ENCODE measurements around the gene KRT82. TPM values are rescaled to one million over a fixed set of nuclear protein-coding genes. Genes with fewer than 3 reads are reported as not detected.

Gene KRT82
- polyA plus RNA-seq, 2 of the 4 experiments (the other 2 are of a cell fraction) = not detected

DNA sequence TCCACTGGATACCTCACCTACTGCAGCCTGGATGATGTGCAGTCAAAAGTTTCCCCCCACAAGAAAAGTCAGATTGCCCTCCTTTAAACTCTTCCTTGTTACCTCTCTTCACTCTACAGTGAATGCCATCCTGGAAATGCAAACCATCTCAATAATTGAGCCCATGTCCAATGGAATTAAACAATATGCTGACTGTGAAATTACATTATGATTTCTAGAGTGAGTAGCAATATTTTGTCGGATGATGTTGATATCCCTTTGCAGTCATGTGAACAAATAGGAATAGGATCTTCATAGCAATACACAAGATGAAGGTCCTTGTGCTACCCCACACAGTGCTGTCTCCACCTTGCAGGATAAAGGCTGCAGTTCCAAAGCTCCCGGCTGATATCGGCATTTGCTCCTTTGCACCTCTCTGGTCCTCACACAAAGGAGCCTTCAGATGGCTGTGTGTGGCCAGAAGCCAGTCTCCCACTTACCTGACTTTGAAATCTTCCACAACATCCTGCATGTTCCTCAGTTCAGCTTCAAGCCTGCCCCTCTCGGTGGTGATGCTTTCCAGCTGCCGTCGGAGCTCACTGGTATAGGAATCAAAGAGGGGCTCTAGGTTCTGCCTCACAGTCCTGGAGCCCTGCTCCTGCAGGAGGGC, 26.5 kb upstream of the KRT82 start:
- Histone ChIP-seq H3K4me1 (no peaks in the 10 kb centered on the region), H3K4me2 (no peak overlapping the region), H3K4me3 (no peak overlapping the region), H3K27ac (no peak overlapping the region), H3K9me3 (no peaks in the 10 kb centered on the region)
- 83% methylated on average over 6 of the region's 6 CpGs for WGBS (ENCODE audit: missing lambda C conversion rate)
- DNase-seq (ENCODE audit: low read depth in 1 of 2, low spot score in 1 of 2) (no peak), FAIRE-seq (no peak), ATAC-seq (no peak)
- ChIA-PET CTCF (interaction anchor here (1.0 to 2.2 kb wide), 2 partner anchors 10 to 60 kb away, joined by 4 to 7 read pairs; no protein-coding TSS in a partner anchor), POLR2A (no interaction called here)
- TF ChIP-seq MAFK (IDR thresholded peaks at IDR 0.05; ENCODE audit: partially characterized antibody) (peak; percentile 68), NR3C1 (IDR thresholded peaks at IDR 0.05) (no peak)

DNA sequence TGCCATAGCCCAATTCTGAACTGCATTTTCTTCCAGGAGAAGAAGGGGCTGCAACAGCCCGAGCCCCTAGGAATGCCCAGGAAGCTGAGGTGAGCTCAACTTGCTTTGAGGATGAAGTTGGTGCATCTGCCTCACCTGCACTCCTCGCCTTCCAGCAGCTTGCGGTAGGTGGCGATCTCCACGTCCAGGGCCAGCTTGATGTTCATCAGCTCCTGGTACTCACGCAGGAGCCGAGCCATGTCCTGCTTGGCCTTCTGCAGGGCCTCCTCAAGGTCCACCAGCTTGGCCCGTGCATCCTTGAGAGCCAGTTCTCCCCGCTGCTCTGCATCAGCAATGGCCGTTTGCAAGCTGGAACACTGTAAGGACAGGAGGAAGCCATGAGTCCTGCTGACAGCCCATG, 22.0 kb upstream of the KRT82 start:
- no peaks in the 10 kb centered on the region for H3K9me3 ChIP-seq
- FAIRE-seq (no peak), ATAC-seq (peak in 1 of 2 experiments; percentile 45; a peak in 3 of 6 replicates), DNase-seq (ENCODE audit: low read depth in 1 of 2, low spot score in 1 of 2) (no peak)
- no peak overlapping the region for H3K4me3 ChIP-seq
- H3K4me2 ChIP-seq = no peak overlapping the region
- CTCF ChIA-PET = interaction anchor here (0.7 to 2.5 kb wide), 7 partner anchors 12 to 457 kb away, joined by 3 to 12 read pairs (median 4); no protein-coding TSS in a partner anchor
- TF ChIP-seq TFCP2L1 (CRISPR knock-in tag; IDR thresholded peaks at IDR 0.05) (no peak), RAD21 (conservative IDR thresholded peaks at IDR 0.05 in 1 of 2, IDR thresholded peaks at IDR 0.05 in 1 of 2) (0 out of 5 replicates have a peak, but pooled peaks of 1 of the 2 experiments have one; percentile 12)
- POLR2A ChIA-PET = interaction anchor here (0.9 kb wide), 1 partner anchor 15 kb away, joined by 4 read pairs; no protein-coding TSS in a partner anchor
- WGBS (ENCODE audit: missing lambda C conversion rate) = 47% methylated on average over 10 of the region's 10 CpGs
- no peak overlapping the region for H3K27ac ChIP-seq
- H3K4me1 ChIP-seq = no peaks in the 10 kb centered on the region

DNA sequence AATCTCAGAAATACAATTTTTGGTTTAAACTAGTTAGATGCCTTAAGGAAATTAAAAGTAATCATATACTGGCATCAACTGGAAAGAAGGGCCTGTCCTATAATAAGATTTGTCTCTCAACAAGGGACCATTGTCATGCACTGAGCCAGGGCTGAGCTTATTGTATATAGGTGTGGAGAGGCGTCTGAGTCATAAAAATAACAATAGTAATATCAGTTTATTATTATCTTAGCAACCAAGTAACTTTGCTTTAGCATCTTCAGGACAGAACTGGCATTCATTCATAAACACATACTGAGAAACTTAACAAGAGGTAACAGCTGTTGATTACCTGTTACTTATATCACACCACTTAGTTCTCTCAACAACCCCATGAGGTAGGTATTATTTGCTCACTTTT, 20.9 kb upstream of the KRT82 start:
- ATAC-seq = no peak
- Histone ChIP-seq H3K27ac (no peak overlapping the region), H3K4me1 (no peaks in the 10 kb centered on the region), H3K9me3 (no peaks in the 10 kb centered on the region), H3K4me2 (no peak overlapping the region), H3K4me3 (no peak overlapping the region)
- CTCF ChIA-PET = interaction anchor here (0.8 to 2.5 kb wide), 5 partner anchors 14 to 458 kb away, joined by 3 to 12 read pairs (median 3); no protein-coding TSS in a partner anchor
- TF ChIP-seq, protein P1, sequence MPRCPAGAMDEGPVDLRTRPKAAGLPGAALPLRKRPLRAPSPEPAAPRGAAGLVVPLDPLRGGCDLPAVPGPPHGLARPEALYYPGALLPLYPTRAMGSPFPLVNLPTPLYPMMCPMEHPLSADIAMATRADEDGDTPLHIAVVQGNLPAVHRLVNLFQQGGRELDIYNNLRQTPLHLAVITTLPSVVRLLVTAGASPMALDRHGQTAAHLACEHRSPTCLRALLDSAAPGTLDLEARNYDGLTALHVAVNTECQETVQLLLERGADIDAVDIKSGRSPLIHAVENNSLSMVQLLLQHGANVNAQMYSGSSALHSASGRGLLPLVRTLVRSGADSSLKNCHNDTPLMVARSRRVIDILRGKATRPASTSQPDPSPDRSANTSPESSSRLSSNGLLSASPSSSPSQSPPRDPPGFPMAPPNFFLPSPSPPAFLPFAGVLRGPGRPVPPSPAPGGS (IDR thresholded peaks at IDR 0.05) = no peak
- TF ChIP-seq PHF8 (IDR thresholded peaks at IDR 0.05; ENCODE audit: borderline replicate concordance, low read depth) (no peak), NR3C1 (IDR thresholded peaks at IDR 0.05) (no peak), RCOR1 (IDR thresholded peaks at IDR 0.05; ENCODE audit: low read depth, low read length) (no peak), EHF (CRISPR knock-in tag; IDR thresholded peaks at IDR 0.05) (no peak), ZNF302 (CRISPR knock-in tag; IDR thresholded peaks at IDR 0.05) (no peak)
- TF ChIP-seq, protein P2, sequence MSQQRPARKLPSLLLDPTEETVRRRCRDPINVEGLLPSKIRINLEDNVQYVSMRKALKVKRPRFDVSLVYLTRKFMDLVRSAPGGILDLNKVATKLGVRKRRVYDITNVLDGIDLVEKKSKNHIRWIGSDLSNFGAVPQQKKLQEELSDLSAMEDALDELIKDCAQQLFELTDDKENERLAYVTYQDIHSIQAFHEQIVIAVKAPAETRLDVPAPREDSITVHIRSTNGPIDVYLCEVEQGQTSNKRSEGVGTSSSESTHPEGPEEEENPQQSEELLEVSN (IDR thresholded peaks at IDR 0.05; ENCODE audit: borderline replicate concordance, low read depth) = no peak
- DNase-seq (ENCODE audit: low read depth in 1 of 2, low spot score in 1 of 2) = no peak
- WGBS (ENCODE audit: missing lambda C conversion rate) = 61% methylated on average over 1 of the region's 1 CpG
- FAIRE-seq = no peak
- POLR2A ChIA-PET = no interaction called here

DNA sequence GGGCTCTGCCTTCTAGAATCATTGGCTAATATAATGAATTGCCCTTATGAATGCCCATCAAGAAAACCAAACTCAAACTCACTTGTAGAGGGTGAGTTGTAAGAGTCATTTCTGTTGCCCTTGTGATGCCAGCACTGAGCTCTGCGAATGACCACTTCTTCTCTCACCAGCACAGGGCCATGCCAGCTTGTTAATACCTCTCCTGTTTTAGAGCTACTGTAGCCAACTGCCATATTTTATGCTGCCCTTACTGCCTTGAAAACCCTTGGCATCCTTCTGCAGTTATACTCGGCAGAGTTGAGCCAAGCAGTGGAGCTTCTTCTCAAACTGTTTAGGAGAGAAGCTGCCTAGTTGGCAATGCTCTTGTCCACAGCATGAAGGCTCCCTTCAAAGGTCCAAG, 19.9 kb upstream of the KRT82 start:
- no peak for TF ChIP-seq KDM5A (IDR thresholded peaks at IDR 0.05)
- TF ChIP-seq, protein P3, sequence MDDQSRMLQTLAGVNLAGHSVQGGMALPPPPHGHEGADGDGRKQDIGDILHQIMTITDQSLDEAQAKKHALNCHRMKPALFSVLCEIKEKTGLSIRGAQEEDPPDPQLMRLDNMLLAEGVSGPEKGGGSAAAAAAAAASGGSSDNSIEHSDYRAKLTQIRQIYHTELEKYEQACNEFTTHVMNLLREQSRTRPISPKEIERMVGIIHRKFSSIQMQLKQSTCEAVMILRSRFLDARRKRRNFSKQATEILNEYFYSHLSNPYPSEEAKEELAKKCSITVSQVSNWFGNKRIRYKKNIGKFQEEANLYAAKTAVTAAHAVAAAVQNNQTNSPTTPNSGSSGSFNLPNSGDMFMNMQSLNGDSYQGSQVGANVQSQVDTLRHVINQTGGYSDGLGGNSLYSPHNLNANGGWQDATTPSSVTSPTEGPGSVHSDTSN (IDR thresholded peaks at IDR 0.05) = no peak
- no peak for TF ChIP-seq EHF (CRISPR knock-in tag; IDR thresholded peaks at IDR 0.05)
- ATAC-seq (no peak), DNase-seq (ENCODE audit: low read depth in 1 of 2, low spot score in 1 of 2) (no peak), FAIRE-seq (no peak)
- H3K27ac ChIP-seq = no peak overlapping the region
- WGBS (ENCODE audit: missing lambda C conversion rate) = 68% methylated on average over 2 of the region's 2 CpGs
- CTCF ChIA-PET = interaction anchor here (1.2 to 1.8 kb wide), 2 partner anchors 10 to 445 kb away, joined by 3 to 4 read pairs; no protein-coding TSS in a partner anchor
- H3K4me2 ChIP-seq = no peak overlapping the region
- POLR2A ChIA-PET = no interaction called here
- H3K4me3 ChIP-seq = no peak overlapping the region
- no peaks in the 10 kb centered on the region for H3K4me1 ChIP-seq
- no peaks in the 10 kb centered on the region for H3K9me3 ChIP-seq
